NCI-H146 (cell line): ENCODE data around the gene TAF15.
A peak's percentile ranks its signal among the peaks of the same experiment; 100 is the strongest.

Experiments
- DNase-seq: peaks from one replicate; lab custom pipeline; 2025; lab: John Stamatoyannopoulos, UW

The TAF15 gene

DNA sequence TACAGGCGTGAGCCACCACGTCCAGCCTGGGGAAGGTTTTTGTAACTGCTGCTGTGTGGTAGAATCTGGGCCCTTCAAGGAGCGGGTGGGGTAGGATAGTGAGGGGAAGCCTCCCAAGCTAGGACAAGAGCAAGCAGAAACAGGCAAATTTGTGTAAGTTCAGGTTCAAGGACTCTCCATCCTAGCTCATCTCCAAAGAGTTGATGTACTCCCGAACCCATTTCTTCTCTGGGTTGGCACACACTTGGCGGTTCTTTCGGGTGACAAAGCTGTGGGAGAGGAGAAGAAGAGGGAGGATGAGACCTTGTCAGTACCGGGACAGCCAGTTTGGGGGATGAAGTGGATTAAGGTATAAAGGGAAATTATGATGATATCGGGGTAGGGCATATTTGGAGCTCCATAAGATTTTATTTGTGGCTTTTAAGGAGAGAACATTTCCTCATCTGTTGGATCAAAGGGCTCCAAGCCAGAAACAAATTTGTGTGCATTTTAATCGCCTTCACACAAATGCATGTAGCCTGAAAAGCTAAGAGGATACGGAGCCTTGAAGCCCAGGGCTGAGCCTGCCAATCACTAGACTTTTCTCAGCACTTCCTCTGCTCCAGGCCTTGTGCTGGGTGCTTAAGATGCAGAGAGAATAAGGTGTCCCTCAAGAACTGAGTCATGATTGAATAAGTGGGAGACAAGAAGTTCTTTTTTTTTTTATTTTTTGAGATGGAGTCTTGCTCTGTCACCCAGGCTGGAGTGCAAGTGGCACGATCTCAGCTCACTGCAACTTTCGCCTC lies 63.1 kb downstream of the TAF15 start:
- no peak for DNase-seq

DNA sequence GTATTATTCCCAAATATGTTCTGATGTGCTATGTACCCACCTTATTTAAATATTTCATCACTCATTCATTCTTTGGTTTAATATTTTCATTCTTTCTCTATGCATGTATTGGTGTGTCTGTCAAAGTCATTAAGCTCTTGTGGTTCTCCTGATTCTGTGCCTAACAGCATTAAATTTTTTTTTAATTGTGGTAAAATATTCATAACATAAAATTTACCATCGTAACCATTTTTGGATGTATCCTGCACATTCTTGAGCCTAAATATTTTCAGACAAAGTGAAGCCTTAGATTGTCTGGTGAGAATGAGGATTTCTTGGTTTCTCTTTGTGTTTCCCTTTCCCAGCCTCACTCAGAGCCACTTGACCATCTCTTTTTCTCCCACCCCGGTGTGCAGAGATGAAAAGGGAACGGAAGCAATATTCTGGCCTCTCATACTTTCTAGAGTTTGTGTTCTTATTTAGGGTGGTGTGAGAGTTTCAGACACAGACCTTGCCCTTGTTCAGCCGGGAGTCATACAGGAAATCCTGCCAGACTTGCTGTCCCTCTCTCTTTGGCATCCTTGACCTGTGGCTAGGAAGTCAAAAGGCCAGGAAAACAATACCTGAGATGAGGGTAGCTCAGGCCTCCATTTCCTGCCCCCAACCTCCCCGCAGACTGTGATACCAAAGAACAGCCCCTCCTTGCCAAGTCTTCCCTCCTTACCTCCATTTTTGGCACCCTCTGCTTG lies 66.0 kb downstream of the TAF15 start:
- no peak for DNase-seq

DNA sequence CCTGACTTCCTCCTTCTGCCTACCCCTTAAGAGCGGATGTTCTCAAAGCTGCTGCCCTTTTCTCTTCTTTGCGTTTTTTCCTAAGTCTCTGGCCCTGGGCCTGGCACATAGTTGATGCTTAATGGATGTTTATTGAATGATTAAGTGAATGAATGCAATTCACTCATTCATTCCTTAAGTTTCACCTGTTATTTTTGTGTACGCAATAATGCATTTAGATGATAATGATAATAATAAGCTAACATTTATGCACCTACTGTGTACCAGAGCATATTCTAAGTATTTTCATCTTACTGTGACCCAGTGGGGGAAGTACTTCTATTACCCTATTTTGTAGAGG lies 66.5 kb downstream of the TAF15 start:
- no peak for DNase-seq

DNA sequence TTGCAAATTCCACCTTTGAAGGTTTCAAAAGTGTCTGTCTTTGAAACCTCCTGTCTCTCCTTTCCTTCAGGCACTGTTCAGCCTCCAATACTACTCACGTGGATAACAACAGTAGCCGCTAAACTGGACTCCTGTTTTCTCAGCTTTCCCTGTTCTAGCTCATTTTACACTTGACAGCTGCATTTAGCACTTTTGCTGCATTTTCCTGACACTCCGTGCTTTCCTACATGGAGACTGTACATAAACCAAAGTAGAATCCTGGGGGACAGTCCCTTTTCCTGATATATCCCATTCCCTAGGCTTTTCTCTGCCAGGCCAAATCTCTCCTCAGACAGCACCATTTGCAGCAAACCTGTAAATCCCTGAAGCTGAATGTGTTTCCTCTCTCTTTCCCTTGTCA lies 67.2 kb downstream of the TAF15 start:
- no peak for DNase-seq

DNA sequence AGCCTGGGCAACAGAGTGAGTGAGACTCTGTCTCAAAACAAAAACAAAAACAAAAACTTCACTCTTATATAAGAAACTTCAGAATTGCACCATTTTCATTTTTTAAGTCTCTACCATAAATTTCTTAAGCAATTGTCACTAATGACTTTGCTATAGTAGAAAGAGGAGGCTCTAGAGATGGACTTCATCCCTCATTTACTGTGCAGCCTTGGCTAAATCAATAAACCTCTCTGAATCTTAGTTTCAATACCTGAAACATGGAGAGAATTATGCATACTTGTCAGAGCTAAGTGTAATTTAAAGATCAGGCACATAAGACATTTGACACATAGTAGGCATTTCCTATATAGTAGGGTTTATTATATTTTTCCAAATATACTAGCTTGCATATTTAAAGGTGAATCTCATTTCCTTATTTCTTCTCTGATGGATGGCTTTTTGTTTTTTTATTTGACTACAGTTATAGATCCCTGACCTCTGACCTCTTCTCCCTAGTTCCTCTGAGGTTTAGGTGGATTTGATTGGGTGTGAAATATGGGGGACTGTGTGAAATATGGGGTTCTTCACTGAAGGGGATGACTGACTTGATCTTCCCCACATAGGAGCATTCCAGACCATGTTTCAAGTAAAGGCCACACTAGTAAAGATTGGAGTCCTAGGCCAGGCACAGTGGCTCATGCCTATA lies 68.2 kb downstream of the TAF15 start:
- DNase-seq = no peak

DNA sequence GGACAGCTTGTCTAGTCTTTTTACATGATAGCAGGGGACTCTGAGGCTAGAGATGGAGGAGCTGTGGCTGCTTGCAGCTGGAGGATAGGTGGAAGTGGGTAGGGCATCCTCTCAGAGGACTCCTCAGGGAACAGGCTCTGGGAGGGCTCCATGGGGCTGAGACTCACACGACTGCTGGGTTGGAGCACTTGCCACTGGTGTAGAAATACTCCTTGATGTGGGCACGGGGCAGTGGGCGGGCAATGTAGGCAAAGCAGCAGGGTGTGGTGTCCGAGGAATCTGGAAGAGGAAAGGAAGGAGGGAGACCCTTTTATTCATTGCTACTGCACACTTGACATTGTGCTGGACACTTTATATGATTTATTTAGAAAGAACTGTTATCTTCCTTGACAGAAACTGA lies 69.1 kb downstream of the TAF15 start:
- DNase-seq = no peak

DNA sequence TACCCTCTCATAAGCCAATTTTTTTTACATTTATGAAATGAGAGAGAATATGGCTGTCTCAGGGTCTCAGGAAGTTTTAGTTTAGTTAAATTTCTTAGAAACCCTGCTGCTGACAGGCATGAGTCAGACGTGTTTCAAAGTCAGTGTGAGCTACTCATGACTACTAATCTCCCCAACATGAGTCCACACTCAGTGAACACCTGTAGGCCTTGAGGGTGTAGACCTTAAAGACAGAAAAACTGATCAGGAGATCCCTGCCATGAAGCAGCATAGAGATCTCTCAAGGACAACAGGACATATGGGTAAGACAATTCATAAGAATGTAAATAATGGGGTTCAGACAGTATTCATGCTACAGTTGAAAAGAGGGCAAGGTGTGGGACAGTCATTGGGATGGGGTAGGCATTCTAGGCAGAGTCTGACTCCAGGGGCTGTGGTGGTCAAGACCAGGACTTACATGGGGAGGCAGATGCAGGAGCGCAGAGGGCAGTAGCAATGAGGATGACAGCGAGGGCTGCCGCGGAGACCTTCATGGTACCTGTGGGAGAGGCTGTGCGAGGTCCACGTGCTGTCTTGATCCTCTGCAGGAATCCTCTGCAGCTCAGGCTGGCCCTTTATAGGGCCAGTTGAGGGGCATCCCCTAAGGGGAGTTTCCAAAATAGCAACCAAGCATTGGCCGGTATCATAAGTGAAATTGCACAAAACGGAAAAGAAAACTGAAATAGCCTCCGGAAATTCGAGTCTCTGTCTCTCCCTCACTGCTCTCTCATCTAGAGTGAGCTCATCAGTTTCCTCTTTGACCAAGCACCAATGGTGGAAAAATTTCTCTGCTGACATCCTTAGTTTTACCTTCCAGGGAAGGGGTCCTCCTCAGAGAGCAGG lies 70.7 kb downstream of the TAF15 start, which contains the start of gene CCL5:
Gene CCL5, minus strand, starts transcription at position 588 of the 882 bp plus-strand sequence.
- no peak for DNase-seq

DNA sequence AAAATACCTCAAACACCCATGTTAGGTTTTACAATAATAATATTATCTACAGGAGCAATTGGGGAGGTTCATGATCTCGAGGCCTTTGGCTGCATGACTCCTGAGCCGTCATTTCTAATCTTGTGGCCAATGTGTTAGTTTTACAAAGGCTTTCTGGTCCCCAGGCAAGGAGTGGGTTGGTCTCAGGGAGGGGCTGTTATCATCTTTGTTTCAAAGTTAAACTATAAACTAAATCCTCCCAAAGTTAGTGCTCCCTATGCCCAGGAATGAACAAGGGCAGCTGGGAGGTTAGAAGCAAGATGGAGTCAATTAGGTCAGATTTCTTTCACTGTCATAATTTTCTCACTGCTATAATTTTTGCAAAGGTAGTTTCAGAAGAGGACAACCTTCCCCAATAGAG lies 80.0 kb downstream of the TAF15 start:
- DNase-seq = no peak

DNA sequence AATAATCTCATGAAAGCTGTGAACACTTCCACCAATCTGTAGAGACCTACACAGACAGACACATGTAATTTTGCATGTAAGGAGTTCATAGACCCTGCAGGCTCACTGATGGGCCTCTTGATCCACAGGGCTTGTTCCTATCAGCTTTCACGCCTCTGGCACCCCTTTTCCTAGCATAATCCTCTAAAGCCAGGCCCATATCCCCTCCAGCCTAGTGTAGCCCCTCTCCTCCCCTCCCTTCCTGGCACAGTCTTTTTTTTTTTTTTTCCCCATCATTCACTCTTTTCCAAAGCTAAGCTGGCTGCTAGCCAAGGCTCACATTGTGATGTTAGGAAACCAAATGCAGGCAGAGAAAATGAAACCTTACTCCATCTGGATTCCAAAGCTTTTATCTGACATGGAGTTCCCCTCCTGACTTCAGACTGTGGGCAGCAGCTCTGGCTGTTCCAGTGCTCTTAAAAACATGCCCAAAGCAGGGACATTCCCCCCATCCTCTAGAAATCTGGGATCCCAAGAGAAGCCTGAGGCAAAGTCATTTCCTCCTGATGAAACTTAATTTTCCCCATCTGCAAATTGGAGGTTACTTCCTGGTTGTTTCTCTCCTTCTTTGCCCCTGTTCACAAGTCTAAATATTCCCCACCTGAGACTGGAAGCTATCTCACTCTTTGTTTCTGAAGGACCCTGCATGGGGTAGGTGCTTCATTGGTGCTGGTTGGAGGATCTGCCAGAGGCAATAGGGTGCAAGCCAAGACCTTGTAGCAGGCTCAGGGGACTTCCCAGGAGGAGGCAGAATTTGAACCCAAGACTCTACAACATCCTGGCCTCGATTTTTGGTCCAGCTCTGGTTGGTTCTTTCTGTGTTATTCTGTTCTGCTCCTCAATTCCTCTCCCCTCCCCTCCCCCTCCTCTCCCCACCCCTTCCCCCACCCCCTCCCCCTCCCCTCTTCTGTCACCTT lies 80.8 kb downstream of the TAF15 start:
- peak; percentile 21 for DNase-seq

DNA sequence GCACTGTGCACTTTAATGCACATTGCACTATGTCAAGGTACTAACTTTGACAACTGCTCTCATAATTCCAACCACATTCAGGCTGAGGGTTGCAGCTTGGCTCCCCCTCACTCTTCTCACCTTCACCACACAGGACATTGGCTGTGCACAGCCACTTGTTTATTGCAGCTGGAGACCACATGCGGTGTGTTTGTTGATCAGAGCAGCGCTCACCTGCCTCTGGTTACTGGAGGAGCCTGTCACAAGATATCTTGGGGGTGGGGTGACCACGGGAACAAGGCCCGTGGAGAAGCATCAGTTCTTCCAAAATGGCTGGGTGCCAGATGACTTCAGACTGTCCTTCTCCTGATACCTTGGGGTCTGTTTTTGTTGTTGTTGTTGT lies 81.5 kb downstream of the TAF15 start:
- peak; percentile 29 for DNase-seq

DNA sequence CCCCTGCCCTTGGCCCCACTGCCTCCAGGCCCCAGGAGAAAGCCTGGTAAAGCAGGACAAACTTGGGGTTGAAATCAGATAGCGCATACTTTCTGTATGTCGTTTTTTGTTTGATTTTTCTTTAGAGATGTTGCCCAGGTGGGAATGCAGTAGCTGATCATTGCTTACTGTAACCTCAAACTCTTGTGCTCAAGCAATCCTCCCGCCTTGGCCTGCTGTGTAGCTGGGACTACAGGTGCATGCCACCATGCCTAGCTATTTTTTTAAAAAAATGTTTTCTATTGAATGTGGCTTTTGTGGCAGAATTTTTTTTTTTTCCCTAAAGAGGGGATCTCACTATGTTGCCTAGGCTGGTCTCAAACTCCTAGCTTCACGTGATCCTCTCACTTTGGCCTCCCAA lies 82.0 kb downstream of the TAF15 start:
- DNase-seq = no peak

DNA sequence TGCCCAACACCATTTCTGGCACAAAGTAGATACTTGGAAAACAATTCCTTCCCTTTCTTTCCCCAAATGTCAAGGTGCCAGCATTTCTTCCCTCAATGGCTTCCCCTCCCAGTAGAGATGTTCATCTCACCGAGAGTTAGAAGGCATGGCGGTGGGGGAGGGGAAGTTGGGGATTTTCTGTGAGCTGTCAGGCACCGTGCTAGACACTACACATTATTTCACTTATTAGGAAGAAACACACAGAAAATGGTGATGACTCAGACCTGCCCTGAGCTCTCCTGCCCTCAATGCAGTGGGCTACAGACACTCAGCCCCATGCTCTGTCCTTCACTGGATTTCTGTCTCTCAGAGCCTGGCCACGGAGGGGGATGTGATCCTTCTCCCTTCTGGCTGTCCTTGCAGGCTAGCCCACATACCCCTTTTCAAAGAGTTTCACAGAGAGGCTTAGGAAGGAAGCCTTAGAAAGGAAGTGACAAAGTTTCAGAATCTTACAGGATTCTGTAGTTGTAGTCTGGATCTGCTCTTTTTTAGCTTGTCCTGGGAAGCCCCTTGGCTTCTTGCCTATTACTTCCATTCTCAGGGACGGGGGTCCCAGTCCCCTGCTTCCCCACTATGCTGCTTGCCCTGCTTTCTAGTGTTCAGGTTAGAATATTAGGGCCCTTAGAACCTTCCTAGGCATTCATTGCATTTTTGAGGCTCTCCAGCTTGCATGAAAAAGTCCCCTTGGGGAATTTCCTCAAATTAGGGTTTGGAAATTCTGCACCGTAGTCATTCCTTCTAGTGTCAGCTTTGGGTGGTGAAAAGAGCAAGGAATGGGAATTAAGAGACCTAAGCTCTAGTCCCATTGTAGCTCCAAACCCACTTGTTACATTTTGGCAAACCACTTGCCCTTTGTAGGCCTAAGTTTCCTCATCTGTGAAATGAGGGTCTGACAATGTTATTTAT lies 83.1 kb downstream of the TAF15 start:
- no peak for DNase-seq

DNA sequence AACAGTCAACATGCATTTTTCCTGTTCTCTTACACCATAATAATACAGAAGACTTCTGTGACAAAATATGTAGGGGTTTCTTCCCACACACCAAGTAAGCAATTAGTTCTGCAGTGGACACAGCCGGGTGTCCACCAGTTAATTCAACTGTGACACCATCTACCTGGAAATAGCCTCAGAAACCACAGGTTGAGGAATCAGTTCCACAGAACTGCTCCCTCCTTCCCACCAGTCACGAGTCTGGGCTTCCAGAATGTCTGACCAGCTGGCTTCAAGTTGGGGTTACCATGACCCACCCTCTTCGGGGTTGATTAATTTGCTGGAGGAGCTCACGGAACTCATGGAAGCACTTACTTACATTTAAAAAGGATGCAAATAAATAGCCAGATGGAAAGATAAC lies 84.5 kb downstream of the TAF15 start:
- DNase-seq = no peak

DNA sequence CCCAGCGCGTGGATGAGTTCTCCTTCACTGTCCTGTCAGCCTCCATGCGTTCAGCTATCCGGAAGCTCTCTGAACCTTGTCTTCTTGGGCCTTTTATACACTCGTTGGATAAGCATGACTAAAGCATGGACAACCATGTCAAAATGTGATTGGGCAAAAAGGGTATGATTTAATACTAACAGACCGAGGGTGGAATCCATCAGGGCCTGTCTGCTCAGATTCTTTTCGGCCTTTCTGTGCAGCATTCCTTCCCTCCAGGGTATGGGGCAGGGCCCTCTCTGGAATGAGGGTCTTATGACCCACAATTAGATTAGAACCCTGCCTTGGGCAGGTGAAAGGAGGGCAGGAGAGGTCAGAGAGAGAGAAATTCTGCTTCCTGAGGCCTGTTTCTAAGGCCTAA lies 84.9 kb downstream of the TAF15 start:
- no peak for DNase-seq

DNA sequence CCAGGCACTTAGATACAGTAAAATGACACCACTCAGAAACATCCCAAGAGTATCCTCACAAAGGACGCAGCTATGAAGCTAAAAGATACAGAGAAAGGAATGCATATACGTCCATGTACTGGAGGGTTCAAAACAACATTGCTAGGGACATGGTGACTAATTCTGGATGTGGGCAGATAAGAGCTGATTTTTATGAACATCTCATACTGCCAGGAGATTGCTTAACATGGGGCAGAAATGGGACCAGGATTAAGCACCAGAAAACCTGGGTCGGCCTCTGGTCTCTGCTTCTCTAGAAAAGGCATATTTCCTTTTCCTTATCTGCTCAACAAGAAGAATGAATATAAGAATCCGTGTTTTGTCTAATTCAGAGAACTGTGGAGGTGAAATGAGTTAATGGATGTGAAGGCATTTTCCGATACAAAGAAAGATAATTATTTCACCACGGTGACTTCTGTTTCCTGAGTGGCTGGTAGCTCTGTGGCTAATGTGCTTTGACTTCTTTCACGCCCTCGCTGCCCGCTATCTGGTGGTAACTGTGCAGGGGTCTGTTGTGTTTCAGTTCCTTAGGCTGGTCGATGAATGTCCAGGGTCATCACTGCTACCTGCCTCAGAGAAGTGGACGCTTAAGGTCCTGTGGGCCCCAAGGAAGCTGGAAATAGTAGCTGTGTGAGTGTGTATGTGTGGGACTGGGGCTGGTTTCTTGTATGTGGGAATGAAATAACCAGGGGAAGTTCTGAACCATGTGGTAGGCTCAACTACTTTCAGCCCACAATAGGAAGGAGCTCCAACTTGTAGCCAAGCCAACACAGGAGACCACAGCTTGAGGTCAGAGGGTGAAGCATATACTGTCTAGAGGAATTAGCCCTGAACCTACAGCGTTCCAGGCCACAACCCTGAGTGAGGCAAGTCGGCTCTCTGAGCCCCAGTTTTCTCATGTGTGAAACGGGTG lies 86.6 kb downstream of the TAF15 start:
- DNase-seq = no peak
